GM19395 (cell line): Measurements from ENCODE around the gene MAP3K20.
"Not testable (repeated sequence)": the region's sequence is repeated elsewhere in the genome, so short reads cannot be mapped to it uniquely, and the experiment has no call there.

ENCODE experiments used
- ATAC-seq: cut with Tn5 transposase; IDR thresholded peaks from one replicate; pipeline ENCODE4 v1.9.1; 2021; ENCODE audit warnings: mild to moderate bottlenecking, moderate library complexity; ENCODE audit not compliant: unreplicated experiment

Gene MAP3K20

DNA sequence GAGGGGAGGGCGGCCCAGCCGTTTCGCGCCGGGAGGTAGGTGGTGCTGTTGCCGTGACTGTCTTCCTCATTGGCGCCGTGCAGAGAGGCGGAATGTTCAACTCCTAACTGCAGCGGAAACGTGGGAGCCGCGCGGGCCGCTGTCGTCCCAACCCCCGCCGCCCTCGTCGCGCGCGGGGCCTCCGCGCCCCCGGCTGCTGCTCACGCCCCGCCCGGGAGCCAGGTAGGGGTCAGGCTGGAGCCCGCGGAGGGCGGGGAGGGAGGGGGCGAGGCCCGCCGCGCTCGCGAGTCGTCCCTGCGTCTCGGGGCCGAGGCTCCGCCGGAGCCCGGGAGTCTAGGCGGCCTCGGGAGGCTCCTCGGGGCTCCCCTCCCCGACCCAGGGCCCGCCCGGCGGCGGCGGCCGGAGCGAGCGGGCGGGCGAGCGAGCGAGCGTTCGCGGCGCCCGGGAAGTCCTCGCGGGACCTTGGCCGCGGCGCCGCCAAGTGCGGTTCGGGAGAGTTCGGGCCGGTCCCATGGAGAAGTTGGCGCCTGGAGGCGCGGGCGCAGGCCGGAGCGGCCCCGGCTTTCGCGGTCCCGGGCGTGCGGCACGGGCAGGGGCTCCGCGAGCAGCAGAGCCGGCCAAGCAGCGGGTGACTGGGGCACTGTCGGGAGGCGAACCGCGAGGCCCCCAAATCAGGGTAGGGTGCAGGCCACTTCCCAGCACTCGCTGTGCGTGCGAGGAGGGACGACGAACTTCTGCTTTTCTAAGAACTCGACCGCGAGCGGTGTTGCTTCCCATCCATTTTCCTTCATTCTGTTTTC lies at the start of gene MAP3K20:
MAP3K20 (plus strand) TSS at position 66 of the 800 bp plus-strand sequence. CDS start 15,186 bp downstream, outside the sequence.
- ATAC-seq: peak; percentile 68

DNA sequence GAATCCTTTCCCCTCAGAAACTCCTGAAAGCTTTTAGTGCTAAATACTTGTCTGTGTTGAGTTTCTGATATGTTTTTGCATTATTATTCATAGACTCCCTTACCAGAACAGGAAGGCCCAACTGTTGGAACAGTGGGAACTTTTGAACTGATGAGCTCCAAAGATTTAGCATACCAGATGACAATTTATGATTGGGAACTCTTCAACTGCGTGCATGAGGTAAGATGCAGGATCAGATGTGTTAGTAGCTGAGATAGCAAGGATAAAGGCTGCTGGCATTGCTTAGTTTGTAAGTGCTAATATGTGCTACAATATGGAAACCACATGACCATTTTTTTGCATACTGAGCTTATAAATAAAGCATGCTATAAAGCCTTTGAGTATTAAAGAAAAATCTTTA lies 49.2 kb upstream of the MAP3K20 start:
- ATAC-seq: no peak

DNA sequence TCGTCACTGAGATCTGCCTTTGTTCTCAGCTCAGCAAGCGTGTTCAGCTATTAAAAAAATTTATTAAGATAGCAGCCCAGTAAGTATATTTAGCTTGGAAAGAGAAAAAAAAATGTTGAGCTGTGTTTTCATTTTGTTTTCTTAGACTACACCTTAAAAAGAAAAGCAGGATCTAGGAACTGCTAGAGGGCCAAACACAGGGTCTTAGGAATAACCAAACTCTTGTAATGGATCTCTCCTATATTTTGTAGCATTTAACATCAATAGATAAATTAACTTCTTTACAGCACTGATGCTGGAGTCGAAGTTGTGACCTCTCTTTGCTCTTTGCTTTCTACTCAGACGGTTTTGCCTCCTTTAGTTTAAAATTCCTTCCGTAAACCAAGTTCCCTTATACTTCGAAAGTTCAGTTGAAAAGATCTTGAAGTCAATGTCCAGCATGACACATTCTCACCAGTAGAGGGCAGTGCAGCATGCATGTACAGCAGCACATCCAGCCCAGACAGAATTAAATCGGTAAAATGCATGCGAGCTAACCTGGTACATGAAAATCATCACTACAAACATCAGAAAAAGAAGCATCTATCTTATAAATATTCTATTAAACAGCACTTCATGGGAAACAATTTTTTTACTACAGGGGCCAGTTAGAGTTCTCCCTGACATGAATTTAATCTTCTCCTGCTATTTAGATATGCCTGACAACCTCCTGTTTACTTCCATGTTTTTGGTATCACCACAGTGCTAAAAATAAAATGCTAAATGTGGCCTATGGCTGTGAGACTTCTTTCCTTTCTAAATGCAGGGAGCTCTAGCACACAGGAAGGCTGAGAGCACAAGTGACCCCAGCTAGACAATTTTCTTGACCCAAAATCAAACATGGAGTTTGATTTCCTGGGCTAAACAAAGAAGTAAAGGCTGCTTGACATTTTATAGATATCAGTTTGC lies 48.2 kb upstream of the MAP3K20 start:
- ATAC-seq: peak; percentile 67

GRCh38 chr2:173028141-173028540 lies 47.5 kb upstream of the MAP3K20 start:
- ATAC-seq: no peak

DNA sequence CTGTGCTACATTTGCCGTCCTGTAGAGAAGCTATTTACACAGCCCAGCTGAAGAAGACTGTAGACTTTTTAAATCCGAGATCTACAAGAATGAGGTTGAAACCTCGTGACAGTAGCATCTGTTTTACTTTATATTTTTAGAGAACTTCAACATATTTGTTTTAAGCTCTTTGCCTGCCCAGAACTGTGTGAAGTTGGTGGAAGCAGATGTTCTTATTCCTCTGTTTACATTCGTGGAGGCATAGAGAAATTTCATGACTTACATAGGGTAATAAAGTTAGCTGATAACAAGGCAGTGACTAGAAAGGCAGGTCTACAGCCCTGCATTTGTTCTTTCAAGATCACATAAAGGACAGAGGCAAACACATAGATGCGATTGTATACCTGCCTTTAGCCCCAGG lies 47.0 kb upstream of the MAP3K20 start:
- ATAC-seq: no peak

DNA sequence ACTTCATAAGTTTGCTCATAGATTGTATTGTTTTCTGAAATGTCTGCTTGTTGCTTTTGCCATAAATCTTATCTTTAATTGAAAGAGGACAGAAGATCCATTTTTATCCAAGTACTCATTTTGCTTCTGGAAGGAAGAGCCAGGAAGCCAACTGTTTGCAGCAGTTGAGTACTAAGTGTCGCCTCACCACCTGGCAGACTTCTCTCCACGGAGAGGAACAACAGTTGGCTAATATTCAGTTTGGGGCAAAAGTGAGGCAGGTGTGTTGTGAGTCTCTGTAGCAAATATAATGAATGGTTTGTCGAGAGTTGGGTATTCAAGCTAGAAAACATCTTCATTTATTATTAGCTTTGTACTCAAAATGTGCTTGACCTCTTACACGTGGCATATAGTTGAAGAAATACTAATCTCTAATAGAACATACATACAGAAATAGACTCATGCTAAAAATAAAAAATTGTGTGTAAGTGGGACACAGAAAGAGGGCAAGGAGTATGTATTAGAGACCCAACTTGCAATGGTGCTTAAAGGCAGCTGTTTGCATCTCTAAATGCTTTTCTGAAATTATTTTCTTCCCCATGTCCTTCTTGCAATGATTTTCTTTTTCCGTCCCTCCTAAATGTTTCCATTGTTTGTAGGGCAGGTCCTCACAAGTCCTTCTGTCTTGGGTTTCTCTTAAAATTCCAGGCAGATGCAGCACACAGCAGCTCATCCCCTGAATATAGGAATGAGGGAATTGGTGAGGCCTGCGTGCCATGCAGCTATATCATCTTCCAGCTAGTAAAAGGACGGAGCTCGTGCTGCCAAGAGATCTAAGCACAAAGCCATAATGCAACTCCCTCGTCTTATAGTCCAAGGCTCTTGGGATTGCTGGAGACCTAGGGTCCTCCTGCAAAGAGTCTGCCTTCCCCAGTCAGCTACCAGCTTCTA lies 44.8 kb upstream of the MAP3K20 start:
- ATAC-seq: no peak

DNA sequence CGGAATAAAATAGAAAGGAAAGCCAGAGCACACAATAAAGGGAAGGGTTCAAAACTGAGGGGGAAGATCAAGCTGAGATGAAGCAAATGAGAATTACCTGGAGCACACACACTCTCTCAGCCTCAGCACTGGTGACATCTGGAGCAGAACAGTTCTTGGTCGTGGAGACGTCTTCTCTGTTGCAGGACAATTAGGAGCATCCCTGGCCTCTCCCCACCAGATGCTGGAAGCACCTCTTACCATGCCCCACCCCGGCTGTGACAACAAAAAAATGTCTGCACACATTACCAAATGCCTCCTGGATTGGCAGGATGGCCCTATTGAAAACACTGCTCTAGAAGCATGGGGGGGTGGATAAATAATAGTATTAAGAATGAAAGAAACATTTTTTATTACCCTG lies 43.6 kb upstream of the MAP3K20 start:
- ATAC-seq: no peak

DNA sequence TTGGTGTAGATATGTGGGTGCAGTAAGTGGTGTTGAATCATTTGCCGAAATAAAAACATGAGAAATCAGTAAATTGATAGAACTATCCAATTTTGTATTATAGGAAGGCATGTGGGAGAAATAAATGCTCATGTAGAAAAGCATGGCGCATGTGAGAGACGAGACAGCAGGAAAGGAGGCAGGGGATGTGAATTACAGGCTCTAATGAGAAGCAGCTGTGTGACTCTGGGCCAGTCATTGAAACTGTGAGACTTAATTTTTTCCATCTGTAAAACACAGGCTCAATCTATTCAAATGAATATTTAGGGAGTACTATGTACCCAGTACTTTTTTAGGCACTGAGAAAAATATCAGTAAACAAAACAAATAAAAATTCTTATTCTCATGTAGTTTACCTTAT lies 42.6 kb upstream of the MAP3K20 start:
- ATAC-seq: no peak

- ATAC-seq: no peak
Measured at GRCh38 chr2:173034143-173034542, 41.5 kb upstream of the MAP3K20 start.

DNA sequence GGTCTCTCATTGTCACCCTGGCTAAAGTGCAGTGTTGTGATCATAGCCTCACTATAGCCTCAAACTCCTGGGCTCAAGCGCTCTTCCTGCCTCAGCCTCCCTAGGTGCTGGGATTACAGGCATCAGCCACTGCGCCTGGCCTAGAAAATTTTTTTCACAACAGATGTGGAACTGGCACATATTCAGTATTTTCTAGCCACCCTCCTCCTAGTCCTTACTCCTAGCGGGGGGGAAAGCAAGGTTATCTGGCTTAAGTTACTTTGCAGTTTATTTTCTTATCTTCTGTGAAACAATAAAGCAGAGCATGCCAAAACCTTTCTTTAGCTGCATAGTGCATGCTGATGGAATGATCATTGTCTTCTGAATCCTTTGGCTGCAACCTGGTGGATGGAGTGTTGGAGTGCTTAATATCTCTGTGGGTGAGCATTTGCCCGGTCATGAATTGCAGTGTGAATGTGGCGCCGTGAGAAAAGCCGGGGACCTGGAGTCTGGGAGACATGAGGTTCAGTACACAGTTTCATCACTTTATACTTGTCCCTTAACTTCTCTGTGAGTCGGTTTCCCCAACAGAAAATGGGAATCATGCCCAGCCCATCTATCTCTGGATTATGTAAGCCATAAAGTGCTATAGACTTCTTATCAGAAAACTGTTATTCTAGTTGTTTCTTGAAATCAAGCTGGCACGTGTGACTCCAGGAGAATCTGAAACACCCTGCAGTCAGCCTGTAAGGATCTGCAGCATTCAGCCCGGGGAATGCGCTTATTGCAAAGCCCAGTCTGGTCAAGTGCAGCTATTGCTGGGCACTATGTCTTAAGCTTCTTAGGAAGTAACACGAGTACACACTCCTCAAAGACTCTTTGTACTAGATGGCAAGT lies 38.2 kb upstream of the MAP3K20 start:
- ATAC-seq: no peak

DNA sequence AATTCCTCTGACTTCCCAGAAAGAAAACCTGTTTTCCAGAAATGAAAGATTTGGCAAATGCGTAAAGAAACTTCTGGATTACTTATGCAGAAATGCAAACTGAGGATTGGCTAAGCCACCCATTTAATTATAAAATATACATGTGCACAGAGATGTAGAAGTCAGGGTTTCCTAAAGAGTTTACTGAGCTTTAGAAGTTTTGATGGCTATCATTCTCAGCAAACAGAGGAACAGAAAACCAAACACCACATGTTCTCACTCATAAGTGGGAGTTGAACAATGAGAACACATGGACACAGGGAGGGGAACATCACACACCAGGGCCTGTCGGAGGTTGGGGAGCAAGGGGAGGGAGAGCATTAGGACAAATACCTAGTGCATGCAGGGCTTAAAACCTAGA lies 37.4 kb upstream of the MAP3K20 start:
- ATAC-seq: not testable (repeated sequence)

DNA sequence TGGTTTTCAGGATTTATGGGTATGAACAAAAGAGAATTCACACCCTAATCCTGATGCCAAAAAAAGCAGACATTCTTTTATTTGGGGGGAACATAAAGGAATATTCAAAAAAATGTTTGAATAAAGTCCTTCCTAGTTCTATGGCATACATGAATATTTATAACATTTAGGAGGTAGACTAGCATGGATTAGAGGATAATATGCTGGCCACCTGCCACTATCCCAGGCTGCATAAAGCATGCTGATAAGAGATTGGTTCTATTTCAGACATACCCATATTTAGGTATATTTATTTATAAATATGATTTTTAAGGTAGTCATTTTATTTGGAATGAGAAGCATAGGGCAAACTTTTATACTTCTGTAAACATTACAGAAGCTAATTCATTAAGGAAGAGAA lies 34.9 kb upstream of the MAP3K20 start:
- no peak for ATAC-seq

DNA sequence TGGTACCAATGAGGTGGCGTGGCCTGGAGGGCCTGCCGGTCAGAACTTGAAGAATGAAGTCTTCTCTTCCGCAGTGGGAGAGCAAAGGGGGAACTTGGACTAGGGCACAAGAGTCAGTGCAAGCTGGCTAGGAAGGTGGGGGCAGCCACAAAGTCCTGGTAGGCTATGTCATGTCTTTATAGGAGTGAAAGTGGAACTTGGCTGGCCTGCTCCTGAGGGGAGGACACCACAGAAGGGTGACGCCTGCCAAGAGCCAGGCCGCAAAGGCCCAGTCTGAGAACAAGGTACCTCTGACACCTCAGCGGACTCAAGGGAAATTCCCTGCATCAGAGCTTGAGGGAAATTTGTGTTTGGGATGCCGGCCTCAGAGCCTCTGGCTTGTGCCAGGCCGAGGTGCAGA lies 32.2 kb upstream of the MAP3K20 start:
- ATAC-seq: no peak

- no peak for ATAC-seq
Measured at GRCh38 chr2:173043897-173044519, 31.6 kb upstream of the MAP3K20 start.

DNA sequence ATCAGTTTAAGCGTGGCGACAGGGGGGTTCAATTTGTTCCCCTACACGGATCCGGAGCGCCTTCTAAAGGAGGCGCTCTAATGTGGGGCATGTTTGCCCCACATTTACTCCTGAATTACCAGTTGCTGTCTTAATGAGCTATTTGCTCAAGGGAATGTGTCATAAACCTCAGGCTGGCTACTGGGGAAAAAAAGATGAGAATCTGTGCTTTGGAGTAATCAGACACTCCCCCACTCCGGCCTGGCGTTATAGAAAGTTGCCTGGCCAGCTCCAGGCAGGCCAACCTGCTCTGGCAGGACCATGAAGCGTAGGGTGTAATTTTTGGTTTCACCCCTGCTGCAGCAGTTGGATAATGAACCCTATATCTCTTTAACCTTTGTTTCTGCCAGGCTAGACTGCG lies 31.0 kb upstream of the MAP3K20 start:
- ATAC-seq: no peak

- ATAC-seq: no peak
Measured at GRCh38 chr2:173045181-173045580, 30.5 kb upstream of the MAP3K20 start.

- ATAC-seq: peak; percentile 10
Measured at GRCh38 chr2:173048522-173048896, 27.1 kb upstream of the MAP3K20 start.

DNA sequence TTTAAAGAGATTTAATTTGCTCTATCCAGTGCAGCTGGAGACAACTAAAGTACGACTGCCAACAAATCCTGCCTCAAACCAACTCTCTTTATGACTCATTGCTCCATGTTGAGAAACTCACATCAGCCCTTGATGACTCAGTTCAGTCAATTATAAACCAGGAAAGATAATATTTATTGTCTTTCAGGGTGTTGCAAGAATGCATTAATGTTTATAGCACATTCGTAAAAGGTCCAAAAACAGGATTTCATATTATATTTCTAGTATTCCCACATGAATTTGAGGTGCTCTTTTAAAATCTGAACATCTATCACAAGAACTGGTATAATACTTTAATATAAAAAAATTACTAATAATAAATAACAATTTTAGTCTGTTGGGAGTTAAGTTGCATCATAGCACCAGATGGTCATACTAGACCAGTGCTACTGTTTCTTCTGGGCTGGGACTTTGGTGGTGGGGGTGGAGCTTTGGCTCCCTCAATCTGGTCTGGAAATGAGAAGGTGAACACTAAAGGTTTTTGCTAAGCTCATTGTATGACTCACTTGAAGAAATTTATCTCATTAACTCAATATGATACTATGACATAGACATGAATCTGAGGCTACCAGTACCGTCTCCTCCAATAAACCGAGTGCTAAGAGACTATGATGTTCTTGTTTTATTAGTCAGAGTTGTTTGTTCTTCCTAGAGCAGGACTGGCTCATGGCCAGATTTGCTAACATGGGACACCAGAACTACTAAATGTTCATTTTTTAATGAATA lies 26.6 kb upstream of the MAP3K20 start:
- ATAC-seq: peak; percentile 86

- ATAC-seq: no peak
Measured at GRCh38 chr2:173049831-173050230, 25.8 kb upstream of the MAP3K20 start.
